Stimulated activated CD4-positive, alpha-beta T cell treated with anti-CD3 and anti-CD28 coated beads, Interleukin-4, amount 100 ng/mL, for 48 hours (primary cell): ENCODE data around the gene OR4K5.
"Not testable (repeated sequence)": the region's sequence is repeated elsewhere in the genome, so short reads cannot be mapped to it uniquely, and the experiment has no call there.

Experiments
- DNase-seq, 2 donors: peaks; one replicate each; pipeline ENCODE4 v3.0.0-alpha.2; 2020; ENCODE audit warnings: low read depth in 2 of 2

The OR4K5 gene, protein sequence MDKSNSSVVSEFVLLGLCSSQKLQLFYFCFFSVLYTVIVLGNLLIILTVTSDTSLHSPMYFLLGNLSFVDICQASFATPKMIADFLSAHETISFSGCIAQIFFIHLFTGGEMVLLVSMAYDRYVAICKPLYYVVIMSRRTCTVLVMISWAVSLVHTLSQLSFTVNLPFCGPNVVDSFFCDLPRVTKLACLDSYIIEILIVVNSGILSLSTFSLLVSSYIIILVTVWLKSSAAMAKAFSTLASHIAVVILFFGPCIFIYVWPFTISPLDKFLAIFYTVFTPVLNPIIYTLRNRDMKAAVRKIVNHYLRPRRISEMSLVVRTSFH

DNA sequence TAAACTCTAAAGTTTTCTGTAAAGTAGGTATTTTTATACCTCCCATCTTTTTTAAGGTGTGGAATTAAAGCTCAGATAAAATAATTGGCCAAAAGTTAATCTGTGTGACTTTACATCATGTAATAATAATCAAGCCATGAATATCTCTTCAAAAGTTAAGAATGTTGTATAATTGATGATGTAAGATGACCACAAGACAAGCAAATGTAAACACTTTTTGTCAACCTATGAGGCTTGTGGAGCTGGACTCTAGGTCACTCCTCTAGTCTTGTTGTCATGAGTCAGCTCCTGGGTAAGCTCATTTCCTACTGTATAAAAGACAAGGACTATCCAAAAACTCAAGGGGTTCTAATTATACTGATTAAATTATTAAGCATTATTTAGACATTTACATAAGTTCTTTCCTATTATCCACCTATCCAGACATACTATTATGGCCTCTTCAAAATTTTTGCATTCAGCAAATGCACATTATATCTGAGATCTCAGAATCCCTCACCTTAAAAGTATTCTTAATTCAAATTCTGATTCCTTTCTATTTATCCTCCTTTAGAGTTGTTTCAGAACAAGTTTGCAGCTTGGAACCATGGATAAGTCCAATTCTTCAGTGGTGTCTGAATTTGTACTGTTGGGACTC lies at the start of gene OR4K5:
OR4K5 (plus strand) TSS at position 587 of the 637 bp plus-strand sequence; CDS start at position 587, 0 bp downstream.
- DNase-seq: no peak

DNA sequence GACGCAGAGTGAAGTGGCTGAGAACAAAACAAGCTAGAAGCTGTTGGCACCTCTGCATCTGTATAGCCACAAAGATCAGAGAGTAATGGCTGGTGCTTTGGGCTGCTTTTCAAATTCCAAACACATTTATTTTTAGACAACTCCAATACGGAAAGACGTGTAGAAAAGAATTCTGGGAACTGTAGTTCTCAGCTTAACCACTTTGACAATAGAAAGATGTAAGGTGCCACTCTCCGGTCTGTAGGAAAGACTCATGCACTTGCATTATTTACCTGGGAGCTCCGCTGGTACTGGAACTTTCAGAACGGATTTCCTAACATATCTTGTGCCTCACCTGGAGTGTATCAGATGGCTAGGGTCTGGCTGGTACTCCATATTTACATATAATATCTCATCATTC lies 47.2 kb upstream of the OR4K5 start:
- no peak for DNase-seq

DNA sequence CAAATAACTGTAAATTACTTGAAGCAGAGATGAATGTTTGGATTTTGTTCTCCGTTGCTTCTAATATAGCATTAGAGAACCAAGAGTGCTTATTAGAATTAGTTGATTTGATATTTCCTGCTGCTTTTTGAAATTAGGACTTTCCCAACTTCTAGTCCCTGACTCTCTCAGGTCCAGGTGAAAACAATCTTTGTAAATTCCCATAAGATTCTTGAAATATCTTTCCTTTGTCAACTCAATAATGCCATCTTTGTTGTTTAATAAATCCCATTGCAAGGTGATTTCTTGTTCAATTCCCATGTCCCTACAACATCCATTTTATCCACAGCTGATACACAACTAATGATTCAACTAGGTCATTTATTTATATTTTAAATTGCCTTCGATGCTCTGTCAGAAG lies 45.6 kb upstream of the OR4K5 start, which contains the start of gene OR4K2:
OR4K2 (plus strand) TSS at position 301 of the 400 bp plus-strand sequence. CDS start 1,126 bp downstream, outside the sequence.
- no peak for DNase-seq

DNA sequence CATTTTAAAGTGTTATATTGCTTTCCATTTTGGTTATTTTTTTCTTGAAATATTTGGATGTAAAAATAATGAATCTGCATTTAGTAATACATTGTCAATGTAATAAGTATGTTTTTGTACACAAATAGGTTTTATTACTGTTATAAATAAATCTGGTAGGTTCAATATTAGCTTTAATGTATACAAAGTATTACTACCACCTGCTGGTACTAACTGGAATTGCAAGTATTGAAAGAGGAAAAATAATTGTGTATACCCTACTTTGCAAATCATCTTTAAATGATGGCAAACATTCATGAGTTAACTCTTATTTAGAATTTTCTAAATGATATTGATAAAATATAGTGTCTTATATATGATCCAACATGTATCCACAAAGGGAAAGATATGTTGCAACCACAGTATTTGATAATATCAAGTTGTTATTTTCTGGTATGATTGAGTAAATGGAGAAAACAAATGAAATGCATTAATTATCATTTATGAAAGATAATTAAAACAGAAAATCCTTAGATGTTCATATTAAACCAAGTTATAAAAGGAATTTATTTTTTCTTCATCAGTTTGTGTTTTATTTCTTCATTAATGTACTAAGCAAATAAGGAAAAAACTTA lies 42.3 kb upstream of the OR4K5 start:
- no peak for DNase-seq

DNA sequence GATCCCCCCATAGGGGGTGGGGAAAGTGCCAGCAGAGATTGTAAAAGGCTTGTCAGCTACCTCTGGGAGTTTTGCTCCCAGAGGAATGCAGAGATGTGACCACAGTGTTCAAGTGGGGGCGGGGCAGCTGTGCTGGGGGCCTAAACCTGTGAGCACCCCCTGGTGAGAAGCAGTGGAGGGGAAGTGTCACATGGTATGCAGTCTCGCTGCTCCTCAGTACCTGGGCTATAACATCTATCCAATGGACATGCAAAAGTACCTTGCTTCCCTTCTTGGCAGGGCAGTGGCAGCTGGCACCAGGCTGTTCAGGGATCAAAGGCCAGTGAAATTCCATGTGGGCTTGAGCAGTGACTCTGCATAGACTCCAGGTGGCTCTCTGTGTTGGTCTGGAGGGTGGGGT lies 25.1 kb upstream of the OR4K5 start:
- DNase-seq: no peak

DNA sequence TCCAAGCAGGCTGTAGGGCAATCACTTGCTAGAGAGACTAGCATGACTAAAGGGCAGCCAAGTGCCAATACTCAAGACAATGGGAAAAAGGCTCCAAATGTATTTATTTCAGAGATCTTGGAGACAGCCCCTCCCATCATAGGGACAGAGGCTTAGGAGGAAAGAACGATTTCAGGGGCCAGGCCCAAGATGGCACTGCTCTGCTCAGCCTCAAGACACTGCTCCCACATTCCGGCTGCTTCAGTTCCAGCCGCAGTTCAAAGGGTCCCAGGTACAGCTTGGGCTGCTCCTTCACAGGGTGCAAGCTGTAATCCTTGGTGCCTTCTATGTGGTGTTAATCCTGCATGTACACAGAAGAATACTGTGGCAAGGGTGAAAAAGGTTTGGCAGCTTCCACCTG lies 19.4 kb upstream of the OR4K5 start:
- no peak for DNase-seq

DNA sequence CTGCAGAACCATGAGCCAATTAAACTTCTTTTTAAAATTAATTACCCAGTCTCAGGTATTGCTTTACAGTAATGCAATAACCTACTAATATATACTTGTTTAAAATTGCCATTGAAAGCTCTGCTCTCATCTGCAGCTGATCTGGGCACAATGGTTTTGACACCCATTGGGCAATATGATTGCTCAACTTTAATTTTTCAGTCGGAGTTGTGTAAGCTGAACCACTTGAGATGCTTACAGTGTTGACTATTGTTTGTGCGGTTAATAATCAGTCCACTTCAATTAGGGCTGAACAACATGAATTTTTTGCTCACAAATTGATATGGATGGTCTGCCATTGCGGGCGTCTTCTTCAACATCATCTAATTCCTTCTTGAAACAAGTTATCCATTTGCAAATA lies 18.0 kb upstream of the OR4K5 start:
- DNase-seq: no peak

DNA sequence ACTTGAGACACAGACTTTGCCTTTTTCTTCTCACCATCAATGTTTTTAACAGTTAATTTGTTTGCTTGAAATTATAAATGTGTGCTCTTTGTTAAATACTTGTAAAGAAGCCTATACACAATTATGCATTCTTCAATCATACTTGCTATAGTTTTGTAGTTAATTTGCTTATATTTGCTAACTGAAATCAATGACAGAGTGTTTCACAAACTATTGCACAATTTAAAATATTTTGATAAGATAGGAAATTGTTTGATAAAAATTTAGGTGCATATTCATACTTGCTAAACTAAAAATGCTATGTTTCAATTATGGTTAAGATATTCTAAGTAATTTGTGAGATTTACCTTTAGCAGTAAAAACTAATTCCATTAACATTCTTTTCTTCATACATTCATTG lies 13.7 kb upstream of the OR4K5 start:
- no peak for DNase-seq

DNA sequence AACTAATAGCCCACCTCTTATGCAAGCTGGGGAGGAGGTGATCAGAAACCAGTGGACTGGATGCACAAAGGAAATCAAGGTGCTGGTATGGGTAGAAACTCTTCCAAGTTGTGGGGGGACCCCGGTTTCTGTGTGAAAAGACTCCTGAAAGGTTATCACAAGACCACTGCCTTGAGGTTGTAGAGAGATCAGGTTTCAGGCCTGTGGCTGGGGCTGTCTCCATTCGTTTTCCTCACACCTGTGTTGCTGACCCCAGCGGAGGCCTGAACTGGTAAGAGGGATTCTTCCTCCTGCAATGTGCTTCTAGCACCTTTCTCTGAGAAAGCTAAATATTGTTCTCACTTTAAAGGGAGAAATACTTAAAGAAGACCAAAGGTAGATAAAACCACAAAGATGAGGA lies 9.3 kb upstream of the OR4K5 start:
- DNase-seq: no peak

DNA sequence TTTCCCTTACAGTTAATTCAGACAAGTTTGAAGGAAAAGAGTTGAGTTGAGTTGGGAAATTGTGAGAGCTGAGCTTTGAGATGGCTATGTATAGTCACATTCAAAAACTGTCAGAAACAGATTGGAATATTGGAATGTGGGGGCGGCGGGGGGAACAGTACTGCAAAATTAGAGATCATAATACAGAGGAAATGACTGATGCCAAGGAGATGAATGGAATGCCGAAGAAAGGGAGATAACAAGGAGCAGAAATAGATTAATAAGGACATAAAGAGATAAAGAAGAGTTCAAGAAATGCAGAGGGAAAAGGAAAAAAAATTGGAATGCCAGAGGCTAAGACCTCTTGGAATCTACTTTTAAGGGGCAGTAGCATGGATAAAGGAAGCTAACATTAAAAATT lies 3.2 kb upstream of the OR4K5 start:
- DNase-seq: no peak

DNA sequence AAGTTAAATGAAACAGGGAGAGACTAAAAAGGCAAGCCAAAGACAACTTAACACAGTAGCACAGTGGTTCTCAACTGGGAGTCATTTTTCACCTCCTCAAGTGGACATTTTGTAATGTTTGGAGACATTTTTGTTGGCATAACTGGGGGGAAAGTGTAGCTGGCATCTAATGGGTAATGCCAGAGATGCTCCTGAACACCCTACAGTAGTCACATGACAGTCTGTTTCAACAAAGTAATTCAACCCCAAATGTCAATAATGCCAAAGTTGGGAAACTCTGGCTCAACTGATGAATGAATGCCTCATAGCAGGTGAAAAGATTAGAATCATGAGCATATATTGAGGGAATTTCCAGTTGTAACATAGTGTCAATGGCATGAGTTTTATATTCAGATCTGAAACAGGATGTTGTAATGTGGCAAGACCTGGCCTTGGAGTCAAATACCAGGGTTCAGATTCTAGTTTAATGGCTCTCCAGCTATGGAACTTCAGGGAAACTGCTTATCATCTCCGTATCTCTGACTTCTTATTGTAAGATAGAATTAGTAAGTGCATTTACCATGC lies 2.4 kb upstream of the OR4K5 start:
- DNase-seq: no peak

DNA sequence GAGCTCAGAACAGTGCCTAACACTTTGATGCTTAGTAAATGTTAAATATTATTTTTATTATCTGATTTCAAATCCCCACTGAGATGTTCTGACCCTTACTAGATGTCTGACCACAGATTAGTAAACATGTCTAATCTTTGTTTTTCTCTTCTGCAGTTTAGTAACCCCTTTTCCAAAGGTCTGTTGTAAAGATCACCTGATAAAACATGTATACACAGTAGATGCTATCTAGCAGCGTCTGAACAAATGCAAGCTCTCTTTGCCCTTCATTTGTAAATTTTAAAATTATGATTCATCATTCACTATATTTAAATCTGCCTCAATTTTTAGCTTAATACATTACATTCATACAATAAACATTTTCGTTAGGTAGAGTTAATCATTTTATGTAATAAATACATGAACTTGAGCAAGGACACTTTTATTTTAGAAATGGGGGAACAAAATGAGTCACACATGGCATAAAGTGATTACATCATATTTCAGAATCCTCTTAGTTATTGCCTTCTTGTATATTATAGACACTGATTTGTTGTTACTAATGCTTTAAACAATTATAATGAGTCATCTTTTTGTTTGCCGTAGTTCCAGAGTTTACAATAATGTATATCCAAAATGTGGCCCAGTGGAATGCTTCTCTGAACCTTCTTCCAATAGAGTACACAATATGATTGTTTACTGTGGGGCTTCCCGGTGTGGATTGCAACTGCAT lies 1.7 kb upstream of the OR4K5 start:
- no peak for DNase-seq

DNA sequence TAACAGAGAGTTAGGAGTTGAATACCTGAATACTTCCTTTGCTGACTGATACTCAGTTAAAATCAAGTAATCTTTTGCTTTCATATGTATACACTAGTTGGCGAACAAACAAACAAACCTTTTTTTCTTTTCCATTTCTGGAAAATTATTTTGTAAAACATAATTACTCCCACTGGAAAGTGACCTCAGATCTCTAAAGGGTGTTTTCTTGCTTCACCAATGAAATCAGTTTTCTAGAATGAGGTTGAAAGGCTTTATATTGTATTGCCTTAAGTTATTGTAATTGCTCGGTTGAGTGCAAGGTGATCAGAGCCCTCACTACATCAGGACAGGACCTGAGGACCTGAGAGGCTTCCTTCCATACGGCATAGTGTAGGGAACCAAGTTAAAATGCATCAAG lies 10.2 kb downstream of the OR4K5 start, which contains the start of gene OR4K1:
OR4K1 (plus strand) TSS at position 301 of the 400 bp plus-strand sequence. CDS start 4,750 bp downstream, outside the sequence.
- DNase-seq: no peak

DNA sequence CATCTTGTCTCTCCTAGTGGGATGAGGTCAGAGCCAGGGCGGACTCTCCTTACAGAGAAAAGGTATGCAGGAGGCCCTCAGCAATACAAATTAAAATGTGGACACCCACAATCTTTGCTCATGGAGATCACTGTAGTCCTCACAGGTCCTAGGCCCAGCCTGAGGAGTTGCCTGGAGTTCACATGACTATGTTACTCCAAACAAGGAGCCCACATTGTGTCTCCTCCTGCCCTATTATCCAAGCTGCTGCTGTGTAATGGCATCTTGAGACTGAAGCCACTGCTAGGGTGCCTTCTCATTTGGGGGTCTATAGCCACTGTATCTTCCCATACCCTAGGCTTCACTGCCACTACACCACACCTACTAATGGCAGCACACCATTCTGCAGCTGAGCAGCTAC lies 21.3 kb downstream of the OR4K5 start:
- DNase-seq: no peak

DNA sequence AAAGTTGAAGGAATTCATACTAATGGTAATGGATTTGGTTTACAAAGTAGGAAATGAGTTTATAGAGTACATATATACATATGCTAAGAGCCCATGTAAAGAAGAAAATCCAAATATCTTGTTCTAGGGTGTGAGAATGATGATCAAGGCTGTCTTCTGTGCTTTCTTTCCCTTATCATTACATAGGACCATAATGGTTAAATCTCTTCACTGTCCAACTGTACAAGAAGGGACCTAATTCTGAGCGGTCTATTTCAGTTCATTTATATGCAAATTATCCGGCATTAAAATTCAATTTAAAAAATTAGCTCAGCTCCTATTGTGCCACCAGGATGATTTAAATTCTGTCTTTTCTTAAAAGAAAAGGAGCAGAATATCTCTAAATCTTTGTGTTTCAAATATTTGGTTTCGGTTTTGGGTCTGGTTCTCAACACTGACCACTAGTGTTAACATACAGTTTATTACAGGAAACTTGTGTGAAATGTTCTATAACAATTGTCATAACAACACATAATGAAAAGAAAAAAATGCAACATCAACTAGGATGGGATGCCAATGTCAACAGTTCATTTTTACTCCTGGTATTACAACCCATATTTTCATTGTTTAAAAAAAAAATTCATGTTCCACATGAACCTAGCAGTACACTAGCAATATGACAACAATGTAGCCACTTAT lies 27.1 kb downstream of the OR4K5 start:
- no peak for DNase-seq

DNA sequence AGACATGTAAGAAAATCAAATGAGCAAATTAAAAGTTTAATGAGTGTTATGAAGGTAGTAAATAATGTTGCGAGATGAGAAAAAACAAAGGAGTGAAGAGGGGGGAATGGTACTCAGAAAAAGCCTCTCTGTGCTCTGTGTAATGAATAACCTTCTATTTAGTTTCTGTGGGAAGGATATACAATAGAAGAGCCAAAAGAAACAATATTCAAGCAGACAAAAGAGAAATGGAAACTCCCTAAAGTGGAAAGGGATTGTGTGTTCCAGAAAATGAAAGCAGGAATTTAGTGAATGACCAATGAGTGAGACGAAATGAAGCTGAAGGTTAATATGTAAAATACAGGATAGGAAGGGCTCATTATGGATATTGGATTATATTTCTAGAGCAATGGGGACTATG lies 28.8 kb downstream of the OR4K5 start:
- DNase-seq: no peak

DNA sequence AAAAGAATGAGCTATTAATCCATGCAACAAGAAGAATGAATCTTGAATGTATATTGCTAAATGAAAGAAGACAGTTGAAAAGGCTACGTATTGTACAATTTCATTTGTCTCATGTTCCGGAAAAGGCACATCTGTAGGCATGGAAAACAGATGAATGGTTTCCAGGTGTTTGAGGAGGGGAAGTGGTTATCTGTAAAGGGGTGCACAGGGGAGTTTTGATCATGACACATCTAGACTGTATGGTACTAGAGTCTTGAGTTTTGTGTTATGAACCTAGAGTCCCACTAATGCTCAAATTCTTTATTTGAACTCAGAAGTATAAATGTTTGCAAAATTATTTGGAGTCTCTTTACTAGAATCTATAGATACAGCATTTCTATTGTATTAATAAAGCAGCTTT lies 49.3 kb downstream of the OR4K5 start:
- DNase-seq: not testable (repeated sequence)
